ENCODE results near the gene FTO.

FTO gene

DNA sequence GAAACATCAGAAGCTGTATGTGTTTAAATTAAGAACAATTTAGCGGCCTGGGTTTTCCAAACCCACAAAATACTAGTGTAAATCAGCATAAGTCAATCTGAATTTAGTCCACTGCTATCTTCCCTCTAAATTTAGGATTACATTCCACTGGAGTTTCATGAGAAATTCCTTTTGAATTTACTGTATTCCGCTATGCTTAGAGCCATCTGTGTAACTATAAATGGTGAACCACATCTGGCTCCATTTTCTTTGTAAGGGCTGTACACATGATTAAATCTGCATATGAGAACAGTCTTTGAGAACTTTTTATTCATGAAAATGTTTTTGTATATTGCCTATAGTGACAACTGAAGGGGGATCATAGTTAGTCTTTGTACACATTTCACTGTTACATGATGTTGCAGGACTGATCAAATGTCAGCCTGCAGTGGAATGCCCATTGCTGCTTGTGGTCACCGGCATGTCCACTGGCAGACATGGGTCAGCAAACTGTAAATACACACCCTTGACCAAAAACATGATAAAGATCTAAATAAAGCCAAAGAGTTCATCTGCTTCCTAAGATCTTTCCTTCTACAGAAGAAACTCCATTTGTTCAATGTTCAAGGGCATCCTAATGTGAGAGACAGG is 37.1 kb upstream of the FTO start:
- Histone ChIP-seq H3K9me3 (replicated peaks in 1 of 2; ENCODE audit: control insufficient read depth in 2 of 2, insufficient read depth in 1 of 2, low read depth in 1 of 2, low read length in 2 of 2) (peaks cover 0 to 2% of the 10 kb centered on the region in 2 donors), H3K4me3 (ENCODE audit: low read length in 2 of 2) (no peak overlapping the region), H4K91ac (ENCODE audit: low read depth, low read length, poor library complexity) (no peak overlapping the region), H3K14ac (ENCODE audit: low read length) (no peak overlapping the region), H2BK120ac (ENCODE audit: low read depth, low read length) (no peak overlapping the region), H3K4me2 (ENCODE audit: insufficient read depth, low read length, poor library complexity, severe bottlenecking) (no peak overlapping the region), H2BK15ac (ENCODE audit: low read length) (no peak overlapping the region), H3K36me3 (replicated peaks in 1 of 2; ENCODE audit: control insufficient read depth in 2 of 2, insufficient read depth in 2 of 2, low read length in 2 of 2) (peaks cover 0 to 3% of the 10 kb centered on the region in 2 donors), H2BK12ac (ENCODE audit: low read length) (no peak overlapping the region), H3K9ac (ENCODE audit: low read depth, low read length, poor library complexity) (no peak overlapping the region), H4K8ac (ENCODE audit: low read depth, low read length) (no peak overlapping the region), H3K4me1 (ENCODE audit: control insufficient read depth in 2 of 2, insufficient read depth in 1 of 2, low read depth in 1 of 2, low read length in 2 of 2) (no peaks in the 10 kb centered on the region), H3K23ac (ENCODE audit: low read depth, low read length, poor library complexity) (no peak overlapping the region), H2AFZ (ENCODE audit: low read length) (no peak overlapping the region), H3K79me1 (ENCODE audit: low read depth, low read length) (no peaks in the 10 kb centered on the region), H3K27me3 (ENCODE audit: control insufficient read depth in 3 of 3, insufficient read depth in 3 of 3, low read depth in 1 of 3, low read length in 3 of 3) (no peaks in the 10 kb centered on the region), H3K27ac (replicated peaks; ENCODE audit: low read length) (no peak overlapping the region), H2BK5ac (ENCODE audit: low read length) (no peak overlapping the region), H3K4ac (ENCODE audit: low read length) (no peak overlapping the region), H3K18ac (ENCODE audit: low read length) (no peak overlapping the region), H2AK5ac (ENCODE audit: low read depth, low read length) (no peak overlapping the region)
- DNase-seq (ENCODE audit: low spot score): no peak
- WGBS, 2 donors (ENCODE audit: extremely low coverage in 2 of 2, insufficient read length in 2 of 2, insufficient replicate concordance in 1 of 2): no CpG with 5 or more reads among the region's 3 CpGs

DNA sequence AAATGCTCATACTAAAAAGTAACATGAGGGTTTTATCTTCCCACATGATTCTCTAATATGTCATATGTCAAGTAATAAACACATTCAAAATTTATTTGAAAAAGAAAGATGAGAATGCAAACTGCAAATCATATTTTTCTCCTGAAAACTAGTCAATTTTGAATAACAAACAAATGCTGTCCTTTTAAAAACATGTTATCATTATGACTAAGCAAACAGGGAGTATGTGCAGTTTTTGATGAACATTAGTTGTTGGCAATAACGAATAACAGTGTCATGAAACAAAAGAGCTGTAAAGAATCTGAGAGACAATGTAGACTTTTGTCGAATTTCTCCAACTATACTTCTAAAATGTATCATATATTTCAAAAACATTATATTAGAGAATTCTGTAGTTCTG is 35.1 kb upstream of the FTO start:
- no peak for DNase-seq (ENCODE audit: low spot score)

DNA sequence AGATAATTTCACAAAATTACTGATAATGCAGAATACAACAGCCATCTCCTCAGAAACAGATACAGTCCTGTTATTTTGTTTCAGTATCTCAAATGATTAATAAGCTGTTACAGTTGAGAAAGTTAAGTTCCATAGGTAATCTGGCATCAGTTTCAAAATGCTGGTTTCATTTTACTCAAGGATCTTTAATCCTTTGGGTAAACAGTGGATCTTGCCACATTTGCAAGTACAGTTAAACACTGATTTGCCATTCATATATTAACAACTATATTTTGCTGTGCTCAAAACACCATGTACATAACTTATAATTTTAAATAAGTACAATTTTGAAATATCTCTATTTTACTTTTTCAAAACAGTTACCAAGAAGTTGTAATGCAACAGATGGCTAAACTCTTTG is 31.5 kb upstream of the FTO start:
- no peak for DNase-seq (ENCODE audit: low spot score)
- no peak overlapping the region for H3K4me3 ChIP-seq (ENCODE audit: low read length in 2 of 2)
- H2AK5ac ChIP-seq (ENCODE audit: low read depth, low read length): no peak overlapping the region
- H2BK12ac ChIP-seq (ENCODE audit: low read length): no peak overlapping the region
- no peak overlapping the region for H4K8ac ChIP-seq (ENCODE audit: low read depth, low read length)
- no peak overlapping the region for H2BK120ac ChIP-seq (ENCODE audit: low read depth, low read length)
- H3K14ac ChIP-seq (ENCODE audit: low read length): no peak overlapping the region
- H3K4me1 ChIP-seq (ENCODE audit: control insufficient read depth in 2 of 2, insufficient read depth in 1 of 2, low read depth in 1 of 2, low read length in 2 of 2): no peaks in the 10 kb centered on the region
- no peak overlapping the region for H4K91ac ChIP-seq (ENCODE audit: low read depth, low read length, poor library complexity)
- no peak overlapping the region for H3K27ac ChIP-seq (replicated peaks; ENCODE audit: low read length)
- no peaks in the 10 kb centered on the region for H3K9me3 ChIP-seq (replicated peaks in 1 of 2; ENCODE audit: control insufficient read depth in 2 of 2, insufficient read depth in 1 of 2, low read depth in 1 of 2, low read length in 2 of 2)
- H3K79me1 ChIP-seq (ENCODE audit: low read depth, low read length): no peaks in the 10 kb centered on the region
- H2BK5ac ChIP-seq (ENCODE audit: low read length): no peak overlapping the region
- no peaks in the 10 kb centered on the region for H3K27me3 ChIP-seq (ENCODE audit: control insufficient read depth in 3 of 3, insufficient read depth in 3 of 3, low read depth in 1 of 3, low read length in 3 of 3)
- no peak overlapping the region for H3K4ac ChIP-seq (ENCODE audit: low read length)
- H3K4me2 ChIP-seq (ENCODE audit: insufficient read depth, low read length, poor library complexity, severe bottlenecking): no peak overlapping the region
- no peak overlapping the region for H2BK15ac ChIP-seq (ENCODE audit: low read length)
- no peak overlapping the region for H2AFZ ChIP-seq (ENCODE audit: low read length)
- H3K23ac ChIP-seq (ENCODE audit: low read depth, low read length, poor library complexity): no peak overlapping the region
- H3K9ac ChIP-seq (ENCODE audit: low read depth, low read length, poor library complexity): no peak overlapping the region
- H3K36me3 ChIP-seq (replicated peaks in 1 of 2; ENCODE audit: control insufficient read depth in 2 of 2, insufficient read depth in 2 of 2, low read length in 2 of 2): peaks cover 0 to 7% of the 10 kb centered on the region in 2 donors
- no peak overlapping the region for H3K18ac ChIP-seq (ENCODE audit: low read length)

More for the DNA sequence above, 35.1 kb upstream of the FTO start:
- Histone ChIP-seq H3K4me2 (ENCODE audit: insufficient read depth, low read length, poor library complexity, severe bottlenecking) (no peak overlapping the region), H2BK5ac (ENCODE audit: low read length) (no peak overlapping the region), H2AFZ (ENCODE audit: low read length) (no peak overlapping the region), H3K4ac (ENCODE audit: low read length) (no peak overlapping the region), H2AK5ac (ENCODE audit: low read depth, low read length) (no peak overlapping the region), H3K9me3 (replicated peaks in 1 of 2; ENCODE audit: control insufficient read depth in 2 of 2, insufficient read depth in 1 of 2, low read depth in 1 of 2, low read length in 2 of 2) (peaks cover 0 to 2% of the 10 kb centered on the region in 2 donors), H3K18ac (ENCODE audit: low read length) (no peak overlapping the region), H3K4me1 (ENCODE audit: control insufficient read depth in 2 of 2, insufficient read depth in 1 of 2, low read depth in 1 of 2, low read length in 2 of 2) (no peaks in the 10 kb centered on the region), H2BK12ac (ENCODE audit: low read length) (no peak overlapping the region), H2BK15ac (ENCODE audit: low read length) (no peak overlapping the region), H3K9ac (ENCODE audit: low read depth, low read length, poor library complexity) (no peak overlapping the region), H4K91ac (ENCODE audit: low read depth, low read length, poor library complexity) (no peak overlapping the region), H4K8ac (ENCODE audit: low read depth, low read length) (no peak overlapping the region), H3K4me3 (ENCODE audit: low read length in 2 of 2) (no peak overlapping the region), H3K27me3 (ENCODE audit: control insufficient read depth in 3 of 3, insufficient read depth in 3 of 3, low read depth in 1 of 3, low read length in 3 of 3) (no peaks in the 10 kb centered on the region), H3K27ac (replicated peaks; ENCODE audit: low read length) (no peak overlapping the region), H2BK120ac (ENCODE audit: low read depth, low read length) (no peak overlapping the region), H3K14ac (ENCODE audit: low read length) (no peak overlapping the region), H3K36me3 (replicated peaks in 1 of 2; ENCODE audit: control insufficient read depth in 2 of 2, insufficient read depth in 2 of 2, low read length in 2 of 2) (peaks cover 0 to 4% of the 10 kb centered on the region in 2 donors), H3K79me1 (ENCODE audit: low read depth, low read length) (no peaks in the 10 kb centered on the region), H3K23ac (ENCODE audit: low read depth, low read length, poor library complexity) (no peak overlapping the region)
- no CpG with 5 or more reads among the region's 2 CpGs for WGBS, 2 donors (ENCODE audit: extremely low coverage in 2 of 2, insufficient read length in 2 of 2, insufficient replicate concordance in 1 of 2)

DNA sequence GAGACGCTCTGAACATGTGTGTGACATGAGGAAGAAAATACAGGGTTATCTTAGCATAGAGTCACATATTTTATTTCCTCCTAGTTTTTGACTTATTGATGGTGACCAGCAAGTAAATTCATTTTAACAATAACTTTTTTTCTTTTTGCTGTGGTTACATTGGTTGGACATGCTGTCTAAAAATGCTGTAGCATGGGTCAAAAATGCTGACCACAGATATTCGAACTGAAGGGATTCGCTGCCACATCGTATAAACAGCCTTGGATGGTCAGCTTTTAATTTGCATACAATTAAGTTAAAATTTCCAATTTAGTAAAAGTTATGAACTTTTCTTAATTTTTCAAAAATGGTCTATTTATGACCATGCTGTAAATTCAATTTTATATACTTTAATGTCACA is 30.8 kb upstream of the FTO start:
- H3K9me3 ChIP-seq (replicated peaks in 1 of 2; ENCODE audit: control insufficient read depth in 2 of 2, insufficient read depth in 1 of 2, low read depth in 1 of 2, low read length in 2 of 2): no peaks in the 10 kb centered on the region
- H2BK12ac ChIP-seq (ENCODE audit: low read length): no peak overlapping the region
- H3K36me3 ChIP-seq (replicated peaks in 1 of 2; ENCODE audit: control insufficient read depth in 2 of 2, insufficient read depth in 2 of 2, low read length in 2 of 2): peaks cover 0 to 7% of the 10 kb centered on the region in 2 donors
- no peak overlapping the region for H4K91ac ChIP-seq (ENCODE audit: low read depth, low read length, poor library complexity)
- H3K4me3 ChIP-seq (ENCODE audit: low read length in 2 of 2): no peak overlapping the region
- no peak overlapping the region for H3K27ac ChIP-seq (replicated peaks; ENCODE audit: low read length)
- H2BK5ac ChIP-seq (ENCODE audit: low read length): no peak overlapping the region
- no peaks in the 10 kb centered on the region for H3K79me1 ChIP-seq (ENCODE audit: low read depth, low read length)
- DNase-seq (ENCODE audit: low spot score): no peak
- H3K4me1 ChIP-seq (ENCODE audit: control insufficient read depth in 2 of 2, insufficient read depth in 1 of 2, low read depth in 1 of 2, low read length in 2 of 2): no peaks in the 10 kb centered on the region
- no peak overlapping the region for H2AFZ ChIP-seq (ENCODE audit: low read length)
- H3K14ac ChIP-seq (ENCODE audit: low read length): no peak overlapping the region
- no peak overlapping the region for H2BK120ac ChIP-seq (ENCODE audit: low read depth, low read length)
- H4K8ac ChIP-seq (ENCODE audit: low read depth, low read length): no peak overlapping the region
- no peak overlapping the region for H2AK5ac ChIP-seq (ENCODE audit: low read depth, low read length)
- no CpG with 5 or more reads among the region's 4 CpGs for WGBS, 2 donors (ENCODE audit: extremely low coverage in 2 of 2, insufficient read length in 2 of 2, insufficient replicate concordance in 1 of 2)
- no peak overlapping the region for H3K4ac ChIP-seq (ENCODE audit: low read length)
- no peaks in the 10 kb centered on the region for H3K27me3 ChIP-seq (ENCODE audit: control insufficient read depth in 3 of 3, insufficient read depth in 3 of 3, low read depth in 1 of 3, low read length in 3 of 3)
- H2BK15ac ChIP-seq (ENCODE audit: low read length): no peak overlapping the region
- H3K4me2 ChIP-seq (ENCODE audit: insufficient read depth, low read length, poor library complexity, severe bottlenecking): no peak overlapping the region
- no peak overlapping the region for H3K9ac ChIP-seq (ENCODE audit: low read depth, low read length, poor library complexity)
- H3K18ac ChIP-seq (ENCODE audit: low read length): no peak overlapping the region
- H3K23ac ChIP-seq (ENCODE audit: low read depth, low read length, poor library complexity): no peak overlapping the region

Measured in neuronal stem cell (in vitro differentiated cells).